Measurements from ENCODE around the gene ATP9B.

DNA sequence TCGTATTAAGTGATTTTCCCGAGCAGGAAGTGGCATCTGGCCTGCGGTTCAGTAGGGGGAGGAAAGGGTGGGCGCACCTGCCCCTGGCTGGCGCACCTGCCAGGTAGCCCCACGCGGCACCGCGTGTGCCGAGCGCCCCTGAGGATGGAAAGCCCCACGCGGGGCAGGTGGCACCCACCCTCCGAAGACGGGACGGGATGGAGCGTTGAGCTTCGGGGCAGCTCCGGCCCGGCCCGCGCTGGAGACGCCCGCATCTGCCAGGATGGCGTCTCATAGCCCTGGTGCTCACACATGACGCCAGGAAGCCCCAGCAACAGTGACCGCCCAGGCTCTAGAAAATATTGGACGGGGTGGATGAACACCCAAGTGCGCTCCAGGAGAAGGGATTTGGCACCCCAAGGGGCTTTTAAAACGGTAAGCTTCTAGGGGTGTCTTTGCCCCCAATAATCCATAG, 324.0 kb downstream of the ATP9B start:
- TF ChIP-seq, protein P1, sequence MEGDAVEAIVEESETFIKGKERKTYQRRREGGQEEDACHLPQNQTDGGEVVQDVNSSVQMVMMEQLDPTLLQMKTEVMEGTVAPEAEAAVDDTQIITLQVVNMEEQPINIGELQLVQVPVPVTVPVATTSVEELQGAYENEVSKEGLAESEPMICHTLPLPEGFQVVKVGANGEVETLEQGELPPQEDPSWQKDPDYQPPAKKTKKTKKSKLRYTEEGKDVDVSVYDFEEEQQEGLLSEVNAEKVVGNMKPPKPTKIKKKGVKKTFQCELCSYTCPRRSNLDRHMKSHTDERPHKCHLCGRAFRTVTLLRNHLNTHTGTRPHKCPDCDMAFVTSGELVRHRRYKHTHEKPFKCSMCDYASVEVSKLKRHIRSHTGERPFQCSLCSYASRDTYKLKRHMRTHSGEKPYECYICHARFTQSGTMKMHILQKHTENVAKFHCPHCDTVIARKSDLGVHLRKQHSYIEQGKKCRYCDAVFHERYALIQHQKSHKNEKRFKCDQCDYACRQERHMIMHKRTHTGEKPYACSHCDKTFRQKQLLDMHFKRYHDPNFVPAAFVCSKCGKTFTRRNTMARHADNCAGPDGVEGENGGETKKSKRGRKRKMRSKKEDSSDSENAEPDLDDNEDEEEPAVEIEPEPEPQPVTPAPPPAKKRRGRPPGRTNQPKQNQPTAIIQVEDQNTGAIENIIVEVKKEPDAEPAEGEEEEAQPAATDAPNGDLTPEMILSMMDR (conservative IDR thresholded peaks at IDR 0.05; ENCODE audit: low read length), result no peak
- TF ChIP-seq EZH2phosphoT487 (IDR thresholded peaks at IDR 0.05; ENCODE audit: borderline replicate concordance), result no peak

All from Loucy (cell line).